Measurements from ENCODE around the gene UNC13A.
A peak's percentile ranks its signal among the peaks of the same experiment; 100 is the strongest.

Gene UNC13A

DNA sequence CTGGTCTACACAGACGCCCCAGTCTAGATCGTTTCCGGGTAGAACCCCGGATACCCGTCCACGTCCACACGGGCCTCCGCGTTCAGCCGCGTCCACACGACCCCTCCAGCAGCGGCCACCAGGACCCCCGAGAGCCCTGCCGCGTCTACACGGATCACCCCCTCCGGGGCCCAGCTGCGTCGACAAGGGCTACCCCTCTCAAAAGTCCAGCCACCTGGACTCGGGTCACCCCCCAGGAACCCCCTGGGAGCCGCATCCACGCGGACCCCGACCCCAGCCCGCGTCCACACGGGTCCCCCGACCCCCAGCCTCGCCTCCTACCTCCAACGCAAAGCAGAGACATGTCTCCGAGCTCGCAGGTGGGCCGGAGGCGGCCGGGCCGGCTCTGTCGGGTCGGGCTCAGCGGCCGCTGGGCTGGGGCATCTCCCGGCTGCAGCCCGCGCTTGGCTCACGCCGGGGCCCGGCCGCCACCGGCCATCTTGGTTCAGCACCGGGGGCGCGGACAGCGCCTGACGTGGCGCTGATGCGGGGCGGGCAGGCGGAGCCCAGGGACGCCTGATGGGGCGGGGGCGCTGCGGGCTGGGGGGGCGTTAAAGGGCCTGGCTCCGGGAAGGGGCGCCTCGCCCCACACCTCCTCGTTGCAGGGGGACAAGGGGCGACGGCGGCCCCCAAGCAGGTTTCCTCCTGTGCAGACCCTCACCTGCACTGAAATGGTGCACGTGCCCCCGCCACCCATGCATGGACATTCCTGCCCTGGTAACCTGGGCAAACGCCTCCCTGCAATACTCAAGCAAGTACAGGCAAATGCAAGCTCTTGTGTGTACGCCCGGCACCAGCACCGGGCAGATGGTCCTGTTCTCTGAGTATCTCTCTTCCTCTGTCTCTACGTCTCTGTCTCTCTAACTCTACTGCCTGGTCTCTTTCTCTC is at the start of gene UNC13A:
Gene UNC13A (minus strand): TSS at position 498 of the 928 bp plus-strand sequence. CDS start 155 bp downstream, at position 343.
- no peak within 1 kb of the TSS for H3K27ac ChIP-seq
- TF ChIP-seq CTCF (IDR thresholded peaks at IDR 0.05), result no peak
- H3K4me3 ChIP-seq, result peak within 1 kb of the TSS; percentile 60
- no peak for DNase-seq (ENCODE audit: low spot score)

- TF ChIP-seq CTCF (IDR thresholded peaks at IDR 0.05), result no peak
- DNase-seq (ENCODE audit: low spot score), result no peak
Measured at GRCh38 chr19:17737690-17738153, 49.6 kb upstream of the UNC13A start.

GRCh38 chr19:17735410-17735809 is 47.3 kb upstream of the UNC13A start:
- Histone ChIP-seq H3K4me3 (no peak overlapping the region), H3K27ac (no peak overlapping the region)
- DNase-seq (ENCODE audit: low spot score), result no peak
- no peak for TF ChIP-seq CTCF (IDR thresholded peaks at IDR 0.05)

More at GRCh38 chr19:17737690-17738153, 49.6 kb upstream of the UNC13A start:
- Histone ChIP-seq H3K4me3 (no peak overlapping the region), H3K27ac (no peak overlapping the region)

- no peak for DNase-seq (ENCODE audit: low spot score)
- Histone ChIP-seq H3K27ac (no peak overlapping the region), H3K4me3 (no peak overlapping the region)
- TF ChIP-seq CTCF (IDR thresholded peaks at IDR 0.05), result no peak
Measured at GRCh38 chr19:17734146-17734545, 46.0 kb upstream of the UNC13A start.

GRCh38 chr19:17733127-17733526 is 45.0 kb upstream of the UNC13A start:
- no peak for DNase-seq (ENCODE audit: low spot score)
- Histone ChIP-seq H3K27ac (no peak overlapping the region), H3K4me3 (no peak overlapping the region)
- TF ChIP-seq CTCF (IDR thresholded peaks at IDR 0.05), result no peak

DNA sequence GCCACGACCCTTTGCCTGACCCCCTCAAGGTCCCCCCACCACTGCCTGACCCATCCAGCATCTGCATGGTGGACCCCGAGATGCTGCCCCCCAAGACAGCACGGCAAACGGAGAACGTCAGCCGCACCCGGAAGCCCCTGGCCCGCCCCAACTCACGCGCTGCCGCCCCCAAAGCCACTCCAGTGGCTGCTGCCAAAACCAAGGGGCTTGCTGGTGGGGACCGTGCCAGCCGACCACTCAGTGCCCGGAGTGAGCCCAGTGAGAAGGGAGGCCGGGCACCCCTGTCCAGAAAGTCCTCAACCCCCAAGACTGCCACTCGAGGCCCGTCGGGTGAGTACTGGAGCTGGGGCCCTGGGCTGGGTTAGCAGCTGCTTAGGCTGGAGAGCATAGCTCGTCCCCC is 39.7 kb upstream of the UNC13A start:
- no peak for TF ChIP-seq CTCF (IDR thresholded peaks at IDR 0.05)
- DNase-seq (ENCODE audit: low spot score), result no peak
- no peak overlapping the region for H3K4me3 ChIP-seq
- H3K27ac ChIP-seq, result no peak overlapping the region
